ENCODE data around the gene MAP7D2.
"Not testable (repeated sequence)": the region's sequence is repeated elsewhere in the genome, so short reads cannot be mapped to it uniquely, and the experiment has no call there.

Gene MAP7D2

DNA sequence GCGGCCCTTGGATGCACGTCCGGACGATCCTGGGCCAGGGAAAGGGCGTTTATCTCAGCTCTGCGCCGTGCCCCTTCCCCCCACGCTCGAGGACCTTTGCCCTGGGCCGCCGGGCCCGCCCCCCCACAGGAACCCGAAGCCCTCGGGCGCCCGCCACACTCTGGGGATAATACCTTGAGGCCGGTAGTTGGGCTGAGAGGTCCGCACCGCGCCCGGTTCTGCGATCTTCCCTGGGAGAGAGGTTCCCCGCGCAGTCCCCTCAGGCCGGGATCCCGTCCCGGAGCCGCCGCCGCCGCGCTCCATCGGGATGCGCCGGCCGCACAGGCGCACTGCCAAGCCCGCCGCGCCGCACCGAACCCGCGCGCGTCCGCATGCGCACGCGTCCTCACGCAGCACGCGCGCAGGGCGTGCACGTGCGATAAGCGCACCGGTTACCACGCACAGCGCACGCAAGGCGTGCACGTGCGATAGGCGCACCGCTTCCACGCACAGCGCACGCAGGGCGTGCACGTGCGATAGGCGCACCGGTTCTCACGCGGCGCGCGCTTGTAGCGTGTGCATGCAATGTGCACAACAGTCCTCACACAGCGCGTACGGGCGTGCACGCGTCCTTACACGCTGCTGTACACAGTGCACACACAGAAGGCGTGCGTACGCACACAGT lies at the start of gene MAP7D2:
MAP7D2 (minus strand) TSS at position 331 of the 664 bp plus-strand sequence; CDS start at position 303, 28 bp downstream.
- no peak for DNase-seq (ENCODE audit: low read depth in 2 of 2, low spot score in 1 of 2)

DNA sequence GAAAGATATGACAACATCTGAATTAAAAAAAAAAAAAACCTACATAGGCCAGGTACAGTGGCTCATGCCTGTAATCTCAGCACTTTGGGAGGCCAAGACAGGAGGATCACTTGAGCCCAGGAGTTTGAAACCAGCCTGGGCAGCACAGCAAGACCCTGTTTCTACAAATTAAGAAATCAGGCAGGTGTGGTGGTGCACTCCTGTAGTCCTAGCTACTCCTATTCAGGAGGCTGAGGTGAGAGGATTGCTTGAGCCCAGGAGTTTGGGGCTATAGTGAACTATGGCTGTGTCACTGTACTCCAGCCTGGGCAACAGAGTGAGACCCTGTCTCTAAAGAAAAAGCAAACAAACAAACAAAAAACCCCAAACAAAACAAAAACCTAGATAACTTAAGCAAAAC lies 45.8 kb upstream of the MAP7D2 start:
- DNase-seq (ENCODE audit: low read depth in 2 of 2, low spot score in 1 of 2): not testable (repeated sequence)

DNA sequence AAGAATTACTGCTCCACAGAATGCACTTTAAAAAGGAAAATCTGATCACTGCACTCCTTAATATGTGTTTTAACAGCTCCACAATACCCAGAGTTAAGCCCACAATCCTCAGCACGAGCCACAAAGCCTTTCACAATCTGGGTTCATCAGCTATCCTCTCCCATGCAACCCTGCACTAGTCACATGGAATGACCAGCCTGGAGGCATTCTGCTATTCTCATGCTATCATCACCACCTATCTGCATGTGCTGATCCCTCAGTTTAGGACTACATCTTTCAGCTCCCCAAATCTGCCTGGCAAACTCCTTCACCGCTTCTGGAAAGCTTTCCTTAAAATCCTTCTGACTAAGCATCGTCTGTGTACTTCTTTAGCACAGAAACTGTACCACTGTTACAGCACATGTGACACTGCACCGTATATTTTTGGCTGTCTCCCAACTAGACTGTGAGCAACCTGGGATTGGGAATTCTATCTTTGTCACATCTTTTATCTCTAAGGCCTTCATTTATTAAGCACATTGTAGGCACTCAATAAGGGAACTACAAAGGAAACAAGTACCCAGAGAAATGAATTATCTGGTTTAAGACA lies 43.2 kb upstream of the MAP7D2 start:
- no peak for DNase-seq (ENCODE audit: low read depth in 2 of 2, low spot score in 1 of 2)

DNA sequence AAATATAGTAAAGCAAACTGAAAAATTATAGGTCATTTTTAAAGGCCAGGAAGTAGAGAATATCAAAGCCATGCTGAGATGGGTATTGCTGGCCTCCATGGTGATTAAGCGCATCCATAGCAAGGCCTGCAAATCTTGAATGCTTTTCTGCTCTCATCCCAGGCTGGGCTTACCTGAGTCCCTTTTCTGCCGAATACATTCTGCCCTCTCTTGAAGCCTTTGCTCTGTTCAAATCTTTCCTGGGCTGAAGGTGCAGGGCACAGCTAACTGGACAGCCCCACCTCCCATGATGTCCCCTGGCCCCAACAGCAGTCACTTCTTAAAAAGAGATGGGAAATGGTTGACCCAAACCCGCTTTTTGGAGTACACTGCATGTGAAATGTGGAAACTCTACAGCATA lies 35.0 kb upstream of the MAP7D2 start:
- no peak for DNase-seq (ENCODE audit: low read depth in 2 of 2, low spot score in 1 of 2)

DNA sequence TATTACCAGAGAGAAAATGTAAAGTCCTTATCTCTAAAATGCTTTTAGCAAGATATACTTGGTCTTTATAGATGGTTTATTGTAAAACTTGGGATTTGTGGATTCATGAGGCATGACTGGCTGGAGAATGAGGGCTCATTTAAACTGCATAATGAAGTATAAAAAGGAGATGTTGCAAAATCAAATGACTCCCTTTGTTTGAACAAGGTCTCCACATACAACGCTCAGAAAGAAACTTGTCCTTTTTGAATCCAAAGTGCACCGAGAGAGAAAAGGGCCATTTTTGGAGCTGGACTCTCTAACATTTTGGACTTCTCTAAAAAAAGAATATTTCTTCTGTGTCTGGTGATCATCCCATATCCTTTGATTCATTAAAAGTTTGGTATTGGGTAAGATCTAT lies 32.6 kb upstream of the MAP7D2 start:
- DNase-seq (ENCODE audit: low read depth in 2 of 2, low spot score in 1 of 2): no peak

DNA sequence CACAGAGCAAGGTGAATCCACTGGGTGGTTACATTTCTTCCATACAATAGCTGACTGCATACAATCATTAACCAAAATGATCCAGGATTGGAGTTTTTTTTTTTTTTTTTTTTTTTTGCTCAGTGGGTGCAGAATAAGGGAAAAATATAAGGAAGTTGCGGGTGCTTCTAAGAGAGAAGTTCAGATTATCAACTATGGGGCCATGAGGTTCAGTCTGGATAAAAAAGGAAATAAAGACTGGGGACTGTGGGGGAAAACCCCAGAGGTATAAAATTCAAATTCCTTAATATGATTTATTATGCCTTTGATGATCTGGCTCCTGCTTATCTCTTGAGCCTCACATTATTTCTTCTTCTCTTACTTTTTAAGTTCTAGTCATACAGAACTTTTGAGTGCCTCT lies 30.9 kb upstream of the MAP7D2 start:
- no peak for DNase-seq (ENCODE audit: low read depth in 2 of 2, low spot score in 1 of 2)

DNA sequence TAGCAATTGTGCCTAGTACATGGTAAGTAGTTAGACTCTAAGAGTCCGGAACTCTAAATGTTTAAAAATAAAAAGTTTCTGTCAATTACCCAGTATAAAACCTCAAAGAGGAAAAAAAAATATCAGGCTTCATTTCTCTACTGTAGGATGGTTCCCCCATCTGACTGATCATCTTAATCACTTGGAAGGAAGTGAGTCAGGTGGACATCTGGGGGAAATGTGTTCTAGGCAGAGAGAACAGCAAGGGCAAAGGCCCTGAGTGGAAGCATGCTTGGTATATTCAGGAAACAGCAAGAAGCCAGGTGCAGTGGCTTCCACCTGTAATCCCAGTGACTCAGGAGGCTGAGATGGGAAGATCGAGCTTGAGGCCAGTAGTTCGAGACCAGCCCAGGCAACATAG lies 27.8 kb upstream of the MAP7D2 start:
- DNase-seq (ENCODE audit: low read depth in 2 of 2, low spot score in 1 of 2): no peak

DNA sequence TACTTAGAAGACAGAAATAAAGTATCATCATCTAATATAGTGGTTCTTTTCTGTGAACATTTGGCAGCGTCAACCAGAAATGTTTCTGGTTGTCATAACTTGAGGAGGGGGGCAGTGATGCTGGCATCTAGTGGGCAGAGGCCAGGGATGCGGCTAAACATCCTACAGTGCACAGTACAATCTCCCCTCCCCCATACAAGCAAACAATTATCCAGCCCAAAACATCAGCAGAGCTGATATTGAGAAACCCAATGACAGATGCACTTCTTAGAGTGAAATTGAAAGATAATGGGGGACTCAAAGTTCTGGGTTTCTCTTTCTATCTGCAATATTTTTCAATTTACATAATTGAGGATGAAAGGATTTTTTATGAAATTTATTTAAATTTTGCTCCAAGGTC lies 26.9 kb upstream of the MAP7D2 start:
- DNase-seq (ENCODE audit: low read depth in 2 of 2, low spot score in 1 of 2): no peak

DNA sequence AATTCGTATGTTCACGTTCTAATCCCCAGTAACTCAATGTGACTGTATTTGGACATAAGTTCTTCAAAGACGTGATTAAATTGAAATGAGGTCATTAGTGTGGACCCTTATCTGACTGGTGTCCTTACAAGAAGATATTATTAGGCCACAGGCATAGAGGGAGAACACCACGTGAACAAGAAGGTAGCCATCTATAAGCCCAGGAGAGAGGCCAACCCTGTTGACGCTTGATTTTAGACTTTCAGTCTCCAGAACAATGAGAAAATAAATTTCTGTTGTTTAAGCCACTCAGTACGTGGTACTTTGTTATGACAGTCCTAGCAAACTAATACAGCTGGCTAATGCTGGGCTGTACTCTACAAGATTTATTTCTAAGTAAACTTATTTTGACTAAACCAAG lies 26.4 kb upstream of the MAP7D2 start:
- no peak for DNase-seq (ENCODE audit: low read depth in 2 of 2, low spot score in 1 of 2)

DNA sequence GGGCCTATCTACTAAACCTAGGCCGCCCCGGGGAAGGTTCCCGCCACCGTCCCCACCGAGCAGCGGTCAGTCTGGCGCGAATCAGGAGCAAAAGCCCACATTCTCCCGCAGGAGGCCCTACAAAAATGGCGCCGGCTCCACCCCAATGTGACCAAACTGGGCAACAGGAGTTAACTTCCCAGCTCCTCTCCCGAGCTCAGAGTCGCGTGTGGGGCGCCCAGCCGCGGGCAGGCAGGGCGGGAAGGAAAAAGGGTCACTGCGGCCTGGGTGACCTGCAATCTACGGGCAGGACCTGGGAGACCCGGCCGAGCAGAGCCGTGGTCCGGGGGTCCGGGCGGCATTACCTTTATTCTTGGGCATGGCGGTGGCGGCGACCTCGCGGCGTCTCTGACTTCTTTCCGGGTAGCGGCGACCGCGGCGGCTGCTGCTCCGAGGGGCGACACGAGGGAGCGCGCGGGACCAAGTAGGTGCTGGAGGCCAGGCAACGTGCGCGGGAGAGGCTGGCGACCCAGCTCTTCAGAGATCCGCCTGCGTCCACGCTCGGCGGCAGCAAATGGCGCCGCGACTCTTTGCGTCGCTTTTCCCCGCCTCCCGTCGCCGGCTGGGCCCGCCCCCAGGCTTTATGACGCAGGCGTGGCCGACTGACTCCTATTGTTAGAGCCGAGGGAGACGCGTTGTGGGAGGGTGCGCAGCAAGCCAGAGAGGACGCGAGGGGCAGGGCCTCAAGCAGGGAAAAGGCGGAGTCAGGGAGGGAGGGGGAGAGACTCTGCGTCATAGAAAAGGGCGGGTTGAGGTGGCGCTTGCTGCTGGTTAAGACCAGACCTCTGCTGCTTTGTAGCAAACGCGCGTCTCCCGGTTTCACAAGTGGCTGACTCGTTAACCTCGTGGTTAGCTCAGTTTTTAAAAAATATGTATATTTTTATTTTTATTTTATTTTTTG lies 24.8 kb upstream of the MAP7D2 start, which contains the start of gene EIF1AX:
EIF1AX (minus strand) TSS at position 558 of the 940 bp plus-strand sequence; CDS start at position 360, 198 bp downstream.
- DNase-seq (ENCODE audit: low read depth in 2 of 2, low spot score in 1 of 2): peak; percentile 89 to 96

DNA sequence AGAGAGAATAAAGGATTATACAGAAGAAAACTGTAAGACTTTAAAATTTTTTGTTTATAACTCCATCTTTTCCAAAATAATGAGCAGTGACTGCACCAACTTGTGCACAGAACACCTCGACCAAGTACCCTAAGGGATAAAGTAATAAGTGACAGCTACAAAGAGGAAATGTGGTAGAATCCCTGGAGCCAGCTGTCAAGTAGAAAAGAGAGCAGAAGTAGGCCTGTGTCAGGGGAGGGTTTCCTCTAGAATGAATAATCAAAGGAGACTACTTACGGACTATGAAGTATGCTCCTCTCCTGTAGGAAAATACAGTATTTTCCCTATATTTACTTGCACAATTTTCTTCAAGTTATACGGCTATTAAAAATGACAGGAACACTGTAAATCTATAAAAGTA lies 23.7 kb upstream of the MAP7D2 start:
- no peak for DNase-seq (ENCODE audit: low read depth in 2 of 2, low spot score in 1 of 2)

DNA sequence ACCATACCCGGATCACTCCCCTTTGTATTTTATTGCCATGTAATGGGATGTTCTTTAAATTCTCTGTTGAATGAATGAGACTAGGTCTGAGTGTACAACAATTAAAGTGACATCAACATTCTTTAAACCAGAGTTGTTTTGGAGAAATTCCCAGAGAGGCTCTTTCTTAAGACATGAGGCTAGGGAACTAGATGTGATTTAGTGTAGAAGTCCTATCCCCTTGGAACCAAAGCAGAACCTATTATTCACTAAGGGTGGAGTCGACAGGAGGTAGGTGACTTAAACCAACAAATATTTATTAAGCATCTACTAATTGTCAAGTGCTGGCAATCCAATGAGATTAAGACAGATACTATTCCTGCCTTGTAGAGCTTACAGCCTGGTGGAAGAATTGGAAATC lies 23.3 kb upstream of the MAP7D2 start:
- DNase-seq (ENCODE audit: low read depth in 2 of 2, low spot score in 1 of 2): no peak

DNA sequence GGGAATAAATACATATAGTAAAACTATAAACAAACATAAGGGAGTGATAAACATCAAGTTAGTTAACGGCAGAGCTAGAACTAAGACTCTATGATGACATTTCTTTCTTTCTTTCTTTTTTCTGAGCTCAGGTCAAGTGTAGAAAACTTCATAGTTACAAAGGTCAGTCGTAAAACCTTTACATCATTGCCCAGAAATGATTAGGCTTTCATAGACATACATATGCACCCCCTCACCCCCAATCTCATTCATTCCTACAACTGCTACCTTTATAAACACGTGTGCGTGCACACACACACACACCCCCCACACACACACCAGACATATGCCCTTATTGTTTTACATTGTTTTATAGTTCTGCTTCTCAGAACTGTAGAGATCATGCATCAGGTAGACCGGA lies 19.2 kb upstream of the MAP7D2 start:
- no peak for DNase-seq (ENCODE audit: low read depth in 2 of 2, low spot score in 1 of 2)

DNA sequence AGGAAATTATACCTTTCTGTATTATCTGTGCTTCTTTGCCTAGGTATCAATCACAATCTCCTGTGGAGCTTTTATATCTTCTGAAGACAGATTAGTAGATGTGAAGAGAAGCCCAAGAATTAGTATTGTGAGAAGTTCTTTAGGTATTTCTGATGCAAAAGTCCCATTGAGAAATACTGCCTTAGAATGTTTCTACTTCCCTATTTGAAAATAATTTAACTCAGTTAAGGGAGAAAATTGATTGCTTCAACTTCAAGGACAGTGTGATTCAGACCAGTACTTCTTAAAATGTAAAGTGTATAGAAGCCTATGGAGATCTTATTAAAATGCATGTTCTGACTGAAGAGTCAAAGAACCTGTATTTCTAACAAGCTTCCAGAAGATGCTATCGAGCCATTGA lies 16.0 kb upstream of the MAP7D2 start:
- DNase-seq (ENCODE audit: low read depth in 2 of 2, low spot score in 1 of 2): no peak

DNA sequence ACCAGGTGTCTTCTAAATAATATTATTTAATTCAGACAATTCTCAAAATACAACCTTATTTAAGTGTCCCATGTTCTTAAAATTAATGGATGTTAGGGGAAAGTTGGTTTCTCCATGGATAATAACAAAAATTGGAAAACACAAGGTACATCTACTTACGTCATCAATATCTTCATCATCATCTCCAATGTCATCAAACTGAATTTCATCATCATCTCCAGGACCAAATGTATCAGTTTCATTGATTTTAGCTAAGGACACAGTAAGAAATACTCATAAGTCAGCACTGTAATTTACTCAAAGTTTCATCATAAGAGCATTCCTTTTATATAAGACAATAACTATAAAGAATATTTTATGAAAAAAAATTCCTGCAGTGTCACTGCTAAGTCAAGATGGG lies 13.7 kb upstream of the MAP7D2 start:
- DNase-seq (ENCODE audit: low read depth in 2 of 2, low spot score in 1 of 2): no peak

DNA sequence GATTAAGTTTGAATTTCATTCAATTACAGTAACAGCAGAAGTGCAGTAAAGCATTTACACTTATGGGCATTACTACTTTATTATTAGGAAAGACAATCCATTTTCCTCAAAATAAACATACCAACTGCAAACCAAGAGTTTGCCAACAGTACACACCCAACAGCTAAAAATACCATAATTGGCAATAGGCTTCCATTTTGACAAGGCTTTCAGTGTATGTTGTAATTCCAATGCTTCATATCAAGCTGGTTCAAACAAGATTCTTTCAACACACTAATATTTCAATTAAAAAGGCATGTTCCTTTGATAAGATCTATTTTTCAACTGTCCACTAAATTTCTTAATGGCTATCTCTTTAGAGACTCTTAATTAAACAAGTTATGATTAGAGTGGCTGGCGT lies 12.8 kb upstream of the MAP7D2 start:
- DNase-seq (ENCODE audit: low read depth in 2 of 2, low spot score in 1 of 2): no peak

DNA sequence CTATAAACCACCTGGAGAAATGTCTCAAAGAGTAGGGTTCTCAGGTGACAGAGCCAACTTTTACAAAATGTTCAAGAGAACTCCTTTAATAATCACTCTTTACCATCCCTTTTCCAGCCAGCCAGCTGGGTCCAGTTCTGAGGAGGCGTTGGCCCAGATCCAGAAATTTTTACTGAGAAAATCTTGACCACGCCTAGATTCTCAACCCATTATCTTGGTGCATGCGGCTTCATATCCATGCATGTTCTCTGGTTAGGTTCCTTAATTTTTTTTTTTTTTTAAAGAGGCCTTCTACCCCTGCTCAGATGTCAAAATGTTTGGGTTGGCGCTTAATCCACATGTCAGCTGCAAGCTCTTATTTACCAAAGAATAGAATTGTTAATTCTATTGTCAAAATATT lies 12.0 kb upstream of the MAP7D2 start:
- DNase-seq (ENCODE audit: low read depth in 2 of 2, low spot score in 1 of 2): no peak

DNA sequence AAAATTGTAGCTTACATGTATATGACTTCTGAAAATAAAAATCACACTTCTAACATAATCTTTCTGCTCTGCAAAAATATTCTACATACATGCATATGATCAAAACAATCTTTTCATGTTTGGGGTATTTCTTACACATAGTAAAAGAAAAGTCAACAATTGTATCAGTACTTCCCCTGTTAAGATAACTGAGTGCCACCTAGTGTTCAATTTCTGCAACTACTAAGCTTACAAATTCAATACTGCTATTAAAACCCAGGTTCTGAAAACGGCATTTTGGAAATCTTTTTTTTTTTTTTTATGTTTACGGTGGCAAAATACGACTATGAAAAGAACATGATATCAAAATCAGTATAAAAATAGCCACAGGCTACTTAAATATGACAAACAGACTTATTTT lies 10.7 kb upstream of the MAP7D2 start:
- DNase-seq (ENCODE audit: low read depth in 2 of 2, low spot score in 1 of 2): not testable (repeated sequence)

DNA sequence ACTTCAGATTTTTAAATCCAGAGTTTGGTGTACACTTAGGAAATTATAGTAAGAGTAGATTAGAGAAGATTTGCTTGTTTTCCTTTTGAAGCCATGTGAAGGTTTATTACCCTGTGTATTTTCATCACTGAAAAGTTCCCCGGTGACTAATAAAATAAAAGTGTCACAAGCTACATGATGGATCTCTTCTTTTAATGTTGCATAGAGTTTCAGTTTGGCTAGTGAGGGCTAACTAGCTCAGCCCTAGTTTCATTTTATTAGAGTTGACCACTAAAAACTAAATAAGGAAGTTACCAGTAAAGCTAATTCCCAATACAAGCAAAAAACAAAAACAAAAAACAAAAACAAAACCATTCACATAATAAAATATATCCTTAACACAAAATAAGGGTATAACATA lies 10.1 kb upstream of the MAP7D2 start:
- DNase-seq (ENCODE audit: low read depth in 2 of 2, low spot score in 1 of 2): not testable (repeated sequence)

DNA sequence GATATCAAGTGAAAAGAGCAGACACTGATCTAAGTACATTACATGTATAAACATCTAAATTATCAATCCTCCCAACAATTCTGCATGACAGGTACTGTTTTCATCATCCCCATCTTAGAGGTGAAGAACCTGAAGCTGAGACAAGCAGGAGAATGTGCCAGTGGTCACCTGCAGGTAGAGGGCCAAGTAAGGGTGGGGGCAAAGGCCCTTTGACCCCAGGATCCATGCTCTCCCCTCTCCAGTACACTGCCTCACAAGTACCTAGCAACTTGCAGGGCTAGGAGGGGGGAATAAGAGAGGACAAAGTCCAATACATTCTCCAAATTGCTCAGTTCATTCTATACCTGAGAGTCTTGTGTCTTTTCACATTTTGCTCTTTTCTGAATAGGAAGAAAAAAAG lies 8.3 kb upstream of the MAP7D2 start:
- DNase-seq (ENCODE audit: low read depth in 2 of 2, low spot score in 1 of 2): no peak

DNA sequence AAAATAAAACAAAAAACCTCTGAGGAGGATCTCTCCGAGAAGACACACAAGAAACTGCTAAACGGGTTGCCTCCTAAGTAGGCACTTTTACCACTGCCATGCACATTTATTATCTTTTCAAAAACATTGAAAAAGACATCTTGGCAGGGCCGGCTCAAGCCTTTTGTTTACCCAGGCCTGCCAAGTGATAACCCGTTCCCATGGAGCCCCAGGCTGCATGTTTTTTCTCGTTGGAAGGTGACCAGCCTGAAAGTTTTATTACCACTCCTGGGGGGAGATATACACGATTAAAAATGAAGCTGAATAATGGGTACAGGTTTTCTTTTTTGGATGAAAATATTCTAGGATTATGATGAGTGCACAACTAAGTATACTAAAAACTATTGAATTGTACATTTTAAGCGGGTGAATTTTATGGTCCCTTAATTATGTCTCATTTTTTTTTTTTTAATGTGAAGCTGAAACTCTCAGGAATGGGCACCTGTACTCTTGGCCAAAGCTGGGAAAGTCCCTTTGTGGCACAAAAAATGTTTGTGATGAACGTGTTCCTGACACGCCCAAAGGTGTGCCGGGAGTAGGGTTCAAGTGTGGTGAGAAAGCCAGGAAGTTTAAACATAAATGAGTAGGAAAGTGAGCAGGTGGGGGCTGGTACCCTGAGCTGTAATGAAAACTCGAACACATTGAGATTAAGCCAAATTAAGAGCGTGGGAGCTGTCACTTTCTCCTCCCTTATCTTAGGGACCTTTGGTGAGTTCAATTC lies 1.5 kb upstream of the MAP7D2 start:
- DNase-seq (ENCODE audit: low read depth in 2 of 2, low spot score in 1 of 2): no peak
